B cell (primary cell): ENCODE data around the gene VWA8. TPM values are rescaled to one million over a fixed set of nuclear protein-coding genes. Genes with fewer than 3 reads are reported as not detected.

Experiments
- ATAC-seq: fragments of 200-7000 bp; cut with Tn5 transposase; one replicate; pipeline ENCODE4 v1.10.0; 2021; ENCODE audit warnings: low read depth, mild to moderate bottlenecking, moderate number of reproducible peaks, moderate library complexity
- CTCF ChIA-PET: fragments of 350-600 bp; sonication (Branson Sonifier 250); formaldehyde crosslinking; loops from one replicate; lab custom pipeline; 2021; ENCODE audit warnings: antibody characterized with exemption, inconsistent platforms; lab: Charles Lee
- POLR2A ChIA-PET: fragments of 350-600 bp; sonication (Branson Sonifier 250); formaldehyde crosslinking; loops from one replicate; lab custom pipeline; 2021; ENCODE audit warnings: antibody characterized with exemption; lab: Charles Lee
- DNase-seq: peaks from one replicate; pipeline ENCODE4 v3.0.0; 2013
- H2AFZ ChIP-seq: 2 replicates; pipeline ENCODE4 v1.6.1; 2012; ENCODE audit warnings: mild to moderate bottlenecking, low read depth, low read length; ENCODE audit not compliant: insufficient read depth, poor library complexity, severe bottlenecking
- H3K27ac ChIP-seq, 2 donors: 1 replicate in 1 of 2; 2 replicates in 1 of 2; pipeline ENCODE4 v1.5.1; 2012 to 2013; ENCODE audit warnings: low read length in 2 of 2, mild to moderate bottlenecking in 2 of 2, moderate library complexity in 1 of 2
- H3K27me3 ChIP-seq, 4 experiments: fragments of 200-600 bp in 1 of 4; sonication (generic) in 1 of 4; replicated peaks in 1 of 4; 1 replicate in 2 of 4; 2 replicates in 2 of 4; pipeline versions ENCODE4 v1.6.1 to v1.7.0; 2013 to 2016; ENCODE audit warnings: low read length in 3 of 4, mild to moderate bottlenecking in 2 of 4, mixed read lengths in 1 of 4, moderate library complexity in 1 of 4; ENCODE audit not compliant: insufficient read depth in 4 of 4, control insufficient read depth in 3 of 4; ENCODE audit errors: control extremely low read depth in 1 of 4
- H3K36me3 ChIP-seq, 2 experiments: replicated peaks in 1 of 2; 1 replicate in 1 of 2; 2 replicates in 1 of 2; pipeline versions ENCODE4 v1.6.1 to v1.7.1; 2013; ENCODE audit warnings: low read length in 1 of 2; ENCODE audit not compliant: insufficient read depth in 2 of 2, control insufficient read depth in 1 of 2; ENCODE audit errors: control extremely low read depth in 1 of 2, extremely low read depth in 1 of 2
- H3K4me1 ChIP-seq, 2 donors: fragments of 200-600 bp in 1 of 2; sonication (generic) in 1 of 2; 1 replicate in 1 of 2; 2 replicates in 1 of 2; pipeline versions ENCODE4 v1.5.1 to v1.6.1; 2013 to 2017; ENCODE audit warnings: low read length in 2 of 2; ENCODE audit not compliant: control insufficient read depth in 2 of 2, insufficient read depth in 2 of 2
- H3K4me2 ChIP-seq: replicated peaks from 2 replicates; pipeline ENCODE3; 2012; ENCODE audit warnings: mild to moderate bottlenecking, low read depth, low read length; ENCODE audit not compliant: poor library complexity, severe bottlenecking
- H3K4me3 ChIP-seq, 5 experiments: fragments of 200-600 bp in 1 of 5; sonication (generic) in 1 of 5; 1 replicate in 3 of 5; 2 replicates in 2 of 5; pipeline versions ENCODE4 v1.5.1 to v1.7.0; 2011 to 2016; ENCODE audit warnings: low read length in 4 of 5, mild to moderate bottlenecking in 4 of 5, low read depth in 2 of 5, control low read depth in 1 of 5, moderate library complexity in 1 of 5; ENCODE audit not compliant: insufficient read depth in 1 of 5; ENCODE audit errors: control extremely low read depth in 1 of 5, extremely low read depth in 1 of 5
- H3K79me2 ChIP-seq: fragments of 200-600 bp; sonication (generic); one replicate; pipeline ENCODE4 v1.6.0; 2016; ENCODE audit warnings: low read length; ENCODE audit not compliant: control insufficient read depth, insufficient read depth
- H3K9ac ChIP-seq: fragments of 200-600 bp; sonication (generic); 2 replicates; pipeline ENCODE4 v1.6.1; 2017; ENCODE audit warnings: mild to moderate bottlenecking, low read length, moderate library complexity
- H3K9me3 ChIP-seq, 3 donors: one replicate each; pipeline versions ENCODE4 v1.6.1 to v1.7.1; 2013; ENCODE audit warnings: low read length in 2 of 3; ENCODE audit not compliant: control insufficient read depth in 2 of 3, insufficient read depth in 1 of 3; ENCODE audit errors: control extremely low read depth in 1 of 3
- H4K20me1 ChIP-seq: 2 replicates; pipeline ENCODE4 v1.6.0; 2012; ENCODE audit warnings: mild to moderate bottlenecking, low read length; ENCODE audit not compliant: insufficient read depth, control insufficient read depth, poor library complexity, severe bottlenecking
- H3K27ac Mint-ChIP-seq: one replicate; pipeline ENCODE4 v1.8.0; 2021; ENCODE audit warnings: mixed read lengths
- H3K27me3 Mint-ChIP-seq: one replicate; pipeline ENCODE4 v1.8.0; 2021; ENCODE audit warnings: mixed read lengths
- H3K4me1 Mint-ChIP-seq: one replicate; pipeline ENCODE4 v1.8.0; 2021; ENCODE audit warnings: mixed read lengths
- H3K4me3 Mint-ChIP-seq: one replicate; pipeline ENCODE4 v1.8.0; 2021; ENCODE audit warnings: mixed read lengths
- H3K9me3 Mint-ChIP-seq: one replicate; pipeline ENCODE4 v1.8.0; 2022; ENCODE audit warnings: mixed read lengths; ENCODE audit not compliant: insufficient read depth
- EZH2 ChIP-seq: IDR thresholded peaks from 2 replicates; pipeline ENCODE4 v1.6.1; 2012; ENCODE audit warnings: borderline replicate concordance, low read depth, mild to moderate bottlenecking, moderate library complexity, low read length; ENCODE audit not compliant: insufficient read depth, poor library complexity, severe bottlenecking
- WGBS: methylation state at CpG from one replicate; pipeline ENCODE4 v1.1.5; 2013; ENCODE audit warnings: missing lambda C conversion rate; ENCODE audit not compliant: insufficient coverage; 5-methylcytosine and 5-hydroxymethylcytosine counted together
- intact Hi-C: fragments of 100-400 bp; cut with micrococcal nuclease; formaldehyde crosslinking; loops from one replicate; pipeline ENCODE4 v1.10.0; 2022
- polyA plus RNA-seq: library from polyadenylated mRNA; depleted of rRNA; stranded (reverse); fragments of >200 nt; gene quantifications from 2 replicates; pipeline ENCODE4 v1.2.3, GENCODE V29; 2012
- total RNA-seq, 2 donors: library from RNA; stranded (reverse); fragments of 120-200 nt in 1 of 2; gene quantifications; 1 replicate in 1 of 2; 2 replicates in 1 of 2; pipeline versions ENCODE4 v1.2.3 to v1.2.4, GENCODE V29; 2013 to 2022
- TF ChIP-seq, protein P1 (sequence below): fragments of 200-600 bp; IDR thresholded peaks from one replicate; pipeline ENCODE4 v1.8.0; 2022; ENCODE audit warnings: antibody characterized with exemption, mild to moderate bottlenecking

The VWA8 gene
- total and polyA plus RNA-seq, 2 donors (not counting 1 experiment from before 2014, with no cell fraction given): 6.0 to 19.7 TPM

DNA sequence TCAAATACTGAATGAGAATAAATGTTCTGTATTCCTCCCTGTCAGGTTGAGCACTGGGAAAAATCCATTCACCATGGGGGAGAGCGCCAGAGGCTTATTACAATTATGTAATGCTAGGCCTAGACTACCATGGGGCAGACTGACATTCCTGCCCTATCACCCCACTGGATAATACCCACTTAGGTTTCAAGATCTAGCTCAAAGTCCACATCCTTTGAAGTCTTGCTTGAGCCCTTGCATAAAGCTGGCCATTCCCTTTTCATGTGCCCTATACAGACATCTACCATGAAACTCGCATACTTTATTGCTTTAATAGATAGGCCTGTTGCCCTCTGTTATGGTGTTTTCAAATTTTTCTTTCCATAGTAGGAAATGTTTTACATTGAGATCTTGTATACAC lies 354.3 kb downstream of the VWA8 start:
- Histone ChIP-seq H2AFZ (no peak overlapping the region), H4K20me1 (no peaks in the 10 kb centered on the region), H3K27me3 (no peaks in the 10 kb centered on the region), H3K9ac (no peak overlapping the region), H3K79me2 (no peaks in the 10 kb centered on the region), H3K4me2 (no peak overlapping the region), H3K9me3 (no peaks in the 10 kb centered on the region), H3K27ac (no peak overlapping the region), H3K36me3 (peaks cover 0 to 23% of the 10 kb centered on the region in 2 experiments), H3K4me1 (no peaks in the 10 kb centered on the region), H3K4me3 (no peak overlapping the region)
- DNase-seq: no peak
- ChIA-PET CTCF (no interaction called here), POLR2A (no interaction called here)
- H3K27me3 Mint-ChIP-seq: no peaks in the 10 kb centered on the region
- no peaks in the 10 kb centered on the region for H3K9me3 Mint-ChIP-seq
- H3K4me3 Mint-ChIP-seq: no peak overlapping the region
- 100% methylated on average over 1 of the region's 2 CpGs for WGBS
- ATAC-seq: no peak
- no peak overlapping the region for H3K27ac Mint-ChIP-seq
- no peak for TF ChIP-seq EZH2
- TF ChIP-seq, protein P1, sequence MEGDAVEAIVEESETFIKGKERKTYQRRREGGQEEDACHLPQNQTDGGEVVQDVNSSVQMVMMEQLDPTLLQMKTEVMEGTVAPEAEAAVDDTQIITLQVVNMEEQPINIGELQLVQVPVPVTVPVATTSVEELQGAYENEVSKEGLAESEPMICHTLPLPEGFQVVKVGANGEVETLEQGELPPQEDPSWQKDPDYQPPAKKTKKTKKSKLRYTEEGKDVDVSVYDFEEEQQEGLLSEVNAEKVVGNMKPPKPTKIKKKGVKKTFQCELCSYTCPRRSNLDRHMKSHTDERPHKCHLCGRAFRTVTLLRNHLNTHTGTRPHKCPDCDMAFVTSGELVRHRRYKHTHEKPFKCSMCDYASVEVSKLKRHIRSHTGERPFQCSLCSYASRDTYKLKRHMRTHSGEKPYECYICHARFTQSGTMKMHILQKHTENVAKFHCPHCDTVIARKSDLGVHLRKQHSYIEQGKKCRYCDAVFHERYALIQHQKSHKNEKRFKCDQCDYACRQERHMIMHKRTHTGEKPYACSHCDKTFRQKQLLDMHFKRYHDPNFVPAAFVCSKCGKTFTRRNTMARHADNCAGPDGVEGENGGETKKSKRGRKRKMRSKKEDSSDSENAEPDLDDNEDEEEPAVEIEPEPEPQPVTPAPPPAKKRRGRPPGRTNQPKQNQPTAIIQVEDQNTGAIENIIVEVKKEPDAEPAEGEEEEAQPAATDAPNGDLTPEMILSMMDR: no peak
- no peaks in the 10 kb centered on the region for H3K4me1 Mint-ChIP-seq
- intact Hi-C loops: loop anchor here (10.0 kb wide), 1 partner anchor 152 kb away; the partner anchor contains the start of gene RGCC

DNA sequence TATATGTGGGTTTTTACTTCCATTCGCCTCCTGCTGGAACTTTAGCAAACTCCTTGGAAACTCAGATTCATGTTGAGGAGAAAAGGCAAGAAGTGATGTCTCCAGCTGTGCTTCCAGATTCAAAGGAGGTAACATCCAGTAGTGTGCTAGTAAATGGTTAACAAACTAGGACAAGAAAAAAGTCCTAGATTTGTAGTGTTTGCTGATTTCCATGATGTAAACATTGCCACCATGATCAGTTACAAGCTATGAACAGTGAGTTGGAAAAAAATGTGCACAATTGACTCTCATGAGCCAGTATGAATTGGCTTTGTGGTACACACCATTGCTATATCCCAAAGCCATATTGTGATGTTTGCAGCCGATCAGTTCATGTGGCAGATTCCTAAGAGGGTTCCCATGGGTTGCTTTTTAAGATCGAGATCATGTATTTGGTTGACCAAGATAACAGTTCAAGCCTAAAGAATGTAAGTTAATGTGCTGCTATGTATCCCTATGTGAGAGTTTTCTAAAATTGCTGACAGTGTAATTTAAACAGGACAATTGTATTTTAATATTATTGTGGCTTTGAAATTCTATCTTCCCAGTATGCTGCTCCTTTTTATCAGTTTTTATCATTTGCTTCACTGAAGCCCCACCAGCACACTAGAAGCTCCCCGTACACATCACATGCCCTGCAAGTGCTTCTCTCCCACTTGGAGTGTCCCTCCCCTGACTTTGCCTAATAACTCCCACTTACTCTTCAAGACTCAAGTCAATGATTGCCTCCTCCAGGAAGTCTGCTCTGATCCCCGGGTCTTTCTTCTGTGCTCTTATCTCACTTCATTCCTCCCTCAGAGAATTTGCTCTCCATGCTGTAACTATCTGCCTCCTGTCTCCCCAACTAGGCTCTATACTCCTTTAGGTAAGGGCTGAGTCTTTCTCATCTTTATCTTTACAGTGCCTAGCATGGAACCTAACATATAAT lies 355.3 kb downstream of the VWA8 start:
- Mint-ChIP-seq H3K27me3 (no peaks in the 10 kb centered on the region), H3K9me3 (no peaks in the 10 kb centered on the region), H3K4me3 (no peak overlapping the region), H3K27ac (no peak overlapping the region), H3K4me1 (no peaks in the 10 kb centered on the region)
- ChIA-PET POLR2A (no interaction called here), CTCF (no interaction called here)
- 100% methylated on average over 5 of the region's 5 CpGs for WGBS
- no peaks in the 10 kb centered on the region for H3K9me3 ChIP-seq
- H3K36me3 ChIP-seq: peaks cover 0 to 19% of the 10 kb centered on the region in 2 experiments
- H3K9ac ChIP-seq: no peak overlapping the region
- H3K79me2 ChIP-seq: no peaks in the 10 kb centered on the region
- H3K4me3 ChIP-seq: no peak overlapping the region
- H3K4me1 ChIP-seq: no peaks in the 10 kb centered on the region
- no peak overlapping the region for H3K27ac ChIP-seq
- intact Hi-C loops: loop anchor here (10.0 kb wide), 1 partner anchor 151 kb away; the partner anchor contains the start of gene RGCC
- H2AFZ ChIP-seq: no peak overlapping the region
- ATAC-seq (no peak), DNase-seq (no peak)
- H3K27me3 ChIP-seq: no peaks in the 10 kb centered on the region
- H4K20me1 ChIP-seq: no peaks in the 10 kb centered on the region
- TF ChIP-seq EZH2: no peak
- TF ChIP-seq, protein P1: no peak
- H3K4me2 ChIP-seq: no peak overlapping the region
